GM10266 (cell line): ENCODE data around the gene MARK1.

Experiments
- DNase-seq: peaks from one replicate; pipeline ENCODE4 v3.0.0; 2012; ENCODE audit errors: extremely low spot score
- CTCF ChIP-seq: IDR thresholded peaks from 2 replicates; pipeline ENCODE4 v1.5.1; 2012; ENCODE audit warnings: mild to moderate bottlenecking, low read depth; ENCODE audit not compliant: control insufficient read depth, insufficient read depth; ENCODE audit errors: missing control alignments

Gene MARK1

GRCh38 chr1:220513834-220514233 lies 14.1 kb upstream of the MARK1 start:
- TF ChIP-seq CTCF, result no peak
- no peak for DNase-seq

GRCh38 chr1:220514256-220514655 lies 13.7 kb upstream of the MARK1 start:
- no peak for TF ChIP-seq CTCF
- DNase-seq, result no peak

- DNase-seq, result no peak
- TF ChIP-seq CTCF, result no peak
These were observed 11.8 kb upstream of the MARK1 start for GRCh38 chr1:220516014-220516721.

- no peak for DNase-seq
- no peak for TF ChIP-seq CTCF
These were observed 11.3 kb upstream of the MARK1 start for GRCh38 chr1:220516722-220517042.

- TF ChIP-seq CTCF, result no peak
These were observed 6.2 kb upstream of the MARK1 start for GRCh38 chr1:220521778-220522177.

GRCh38 chr1:220526294-220526693 lies 1.6 kb upstream of the MARK1 start:
- no peak for DNase-seq
- TF ChIP-seq CTCF, result no peak

More at GRCh38 chr1:220521778-220522177, 6.2 kb upstream of the MARK1 start:
- no peak for DNase-seq

- no peak for TF ChIP-seq CTCF
These were observed 543 bp upstream of the MARK1 start for GRCh38 chr1:220527279-220527907.

More at GRCh38 chr1:220527279-220527907, 543 bp upstream of the MARK1 start:
- peak; percentile 51 for DNase-seq
